ENCODE results near the gene STT3B.

- TF ChIP-seq CTCF (IDR thresholded peaks at IDR 0.05) (no peak), POLR2A (IDR thresholded peaks at IDR 0.05) (no peak)
Measured at GRCh38 chr3:31635545-31635944, 102.8 kb downstream of the STT3B start.

All from body of pancreas (tissue), 4 donors.